ENCODE results near the gene BAHCC1.

- TF ChIP-seq POLR2A (IDR thresholded peaks at IDR 0.05) (no peak), POLR2AphosphoS5 (IDR thresholded peaks at IDR 0.05) (peak in 1 of 2 donors; percentile 6)
- TF ChIP-seq, protein P1, sequence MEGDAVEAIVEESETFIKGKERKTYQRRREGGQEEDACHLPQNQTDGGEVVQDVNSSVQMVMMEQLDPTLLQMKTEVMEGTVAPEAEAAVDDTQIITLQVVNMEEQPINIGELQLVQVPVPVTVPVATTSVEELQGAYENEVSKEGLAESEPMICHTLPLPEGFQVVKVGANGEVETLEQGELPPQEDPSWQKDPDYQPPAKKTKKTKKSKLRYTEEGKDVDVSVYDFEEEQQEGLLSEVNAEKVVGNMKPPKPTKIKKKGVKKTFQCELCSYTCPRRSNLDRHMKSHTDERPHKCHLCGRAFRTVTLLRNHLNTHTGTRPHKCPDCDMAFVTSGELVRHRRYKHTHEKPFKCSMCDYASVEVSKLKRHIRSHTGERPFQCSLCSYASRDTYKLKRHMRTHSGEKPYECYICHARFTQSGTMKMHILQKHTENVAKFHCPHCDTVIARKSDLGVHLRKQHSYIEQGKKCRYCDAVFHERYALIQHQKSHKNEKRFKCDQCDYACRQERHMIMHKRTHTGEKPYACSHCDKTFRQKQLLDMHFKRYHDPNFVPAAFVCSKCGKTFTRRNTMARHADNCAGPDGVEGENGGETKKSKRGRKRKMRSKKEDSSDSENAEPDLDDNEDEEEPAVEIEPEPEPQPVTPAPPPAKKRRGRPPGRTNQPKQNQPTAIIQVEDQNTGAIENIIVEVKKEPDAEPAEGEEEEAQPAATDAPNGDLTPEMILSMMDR (IDR thresholded peaks at IDR 0.05), result peak in 2 of 6 experiments; percentile 24 to 55
Measured at GRCh38 chr17:81397314-81398175, 2.3 kb downstream of the BAHCC1 start.
